Measurements from ENCODE around the gene MAP2K7. TPM values are rescaled to one million over a fixed set of nuclear protein-coding genes. Genes with fewer than 3 reads are reported as not detected.

MAP2K7 gene
- total and polyA plus RNA-seq, 11 donors, result 11.6 to 35.5 (median 23.5) TPM

DNA sequence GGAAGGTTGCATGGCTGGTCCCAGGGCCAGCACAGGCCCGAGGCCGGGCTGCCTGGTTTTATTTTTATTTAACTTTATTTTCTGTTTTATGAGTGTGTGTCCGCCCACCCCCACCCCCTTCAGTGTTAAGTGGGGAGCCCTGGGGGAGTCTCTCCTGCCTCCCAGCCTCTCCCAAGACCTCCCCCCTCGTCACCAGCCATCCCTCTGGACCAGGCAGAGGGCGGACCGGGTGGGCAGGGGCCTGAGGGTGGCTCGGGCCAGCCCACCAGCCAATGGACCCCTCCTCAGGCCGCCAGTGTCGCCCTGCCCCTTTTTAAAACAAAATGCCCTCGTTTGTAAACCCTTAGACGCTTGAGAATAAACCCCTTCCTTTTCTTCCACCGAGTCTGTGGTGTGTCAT lies 10.4 kb downstream of the MAP2K7 start:
- 60 to 75% (median 65%) methylated on average over 12 of the region's 12 CpGs for WGBS, 4 donors
- DNase-seq (peak in 1 of 5 donors; percentile 24), ATAC-seq (no peak)
- peaks cover 0 to 46% (median 20%) of the 10 kb centered on the region in 12 donors for H3K4me1 ChIP-seq
- H3K4me3 ChIP-seq, result no peak overlapping the region
- intact Hi-C loops (cut with DNase I), result no loop called here
- TF ChIP-seq POLR2A (IDR thresholded peaks at IDR 0.05) (no peak), CTCF (IDR thresholded peaks at IDR 0.05) (no peak)
- peaks cover 12 to 42% (median 32%) of the 10 kb centered on the region in 9 donors for H3K36me3 ChIP-seq
- peaks cover 16 to 47% (median 33%) of the 10 kb centered on the region in 9 donors for H3K27me3 ChIP-seq
- H3K27ac ChIP-seq, result no peak overlapping the region
- H3K9me3 ChIP-seq, result no peaks in the 10 kb centered on the region

DNA sequence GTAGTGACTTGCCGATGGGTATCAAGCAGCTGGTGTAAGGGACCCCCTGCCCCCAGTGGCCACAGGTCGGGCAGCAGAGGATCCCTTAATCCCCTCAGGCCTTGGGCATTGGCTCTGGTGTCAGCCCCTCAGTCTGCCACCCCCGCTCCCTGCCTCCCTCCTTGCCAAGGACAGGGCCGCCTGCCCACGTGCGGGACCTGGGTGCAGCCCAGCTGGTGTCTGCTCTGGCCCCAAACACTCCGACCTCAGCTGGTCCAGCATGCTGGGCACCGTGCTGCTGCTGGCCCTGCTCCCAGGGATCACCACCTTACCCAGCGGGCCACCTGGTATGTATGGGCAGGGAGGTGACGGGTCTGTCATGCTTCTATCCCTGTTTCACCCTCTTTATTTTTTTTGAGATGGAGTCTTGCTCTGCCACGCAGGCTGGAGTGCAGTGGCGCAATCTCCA lies 10.9 kb downstream of the MAP2K7 start, which contains the start of gene TGFBR3L:
Gene TGFBR3L, plus strand, starts transcription at position 233 of the 448 bp plus-strand sequence.
- Histone ChIP-seq H3K4me1 (peaks cover 0 to 47% (median 22%) of the 10 kb centered on the region in 12 donors), H3K36me3 (peaks cover 12 to 37% (median 30%) of the 10 kb centered on the region in 9 donors), H3K9me3 (no peaks in the 10 kb centered on the region), H3K27ac (no peak within 1 kb of the TSS), H3K4me3 (no peak within 1 kb of the TSS), H3K27me3 (peaks cover 16 to 51% (median 33%) of the 10 kb centered on the region in 9 donors)
- DNase-seq (peak in 2 of 5 donors; percentile 28 to 68), ATAC-seq (peak in 1 of 4 donors; percentile 17)
- TF ChIP-seq CTCF (IDR thresholded peaks at IDR 0.05) (no peak), POLR2A (IDR thresholded peaks at IDR 0.05) (no peak)
- intact Hi-C loops (cut with DNase I), result no loop called here
- 34 to 58% (median 47%) methylated on average over 11 to 12 of the region's 12 CpGs for WGBS, 4 donors

DNA sequence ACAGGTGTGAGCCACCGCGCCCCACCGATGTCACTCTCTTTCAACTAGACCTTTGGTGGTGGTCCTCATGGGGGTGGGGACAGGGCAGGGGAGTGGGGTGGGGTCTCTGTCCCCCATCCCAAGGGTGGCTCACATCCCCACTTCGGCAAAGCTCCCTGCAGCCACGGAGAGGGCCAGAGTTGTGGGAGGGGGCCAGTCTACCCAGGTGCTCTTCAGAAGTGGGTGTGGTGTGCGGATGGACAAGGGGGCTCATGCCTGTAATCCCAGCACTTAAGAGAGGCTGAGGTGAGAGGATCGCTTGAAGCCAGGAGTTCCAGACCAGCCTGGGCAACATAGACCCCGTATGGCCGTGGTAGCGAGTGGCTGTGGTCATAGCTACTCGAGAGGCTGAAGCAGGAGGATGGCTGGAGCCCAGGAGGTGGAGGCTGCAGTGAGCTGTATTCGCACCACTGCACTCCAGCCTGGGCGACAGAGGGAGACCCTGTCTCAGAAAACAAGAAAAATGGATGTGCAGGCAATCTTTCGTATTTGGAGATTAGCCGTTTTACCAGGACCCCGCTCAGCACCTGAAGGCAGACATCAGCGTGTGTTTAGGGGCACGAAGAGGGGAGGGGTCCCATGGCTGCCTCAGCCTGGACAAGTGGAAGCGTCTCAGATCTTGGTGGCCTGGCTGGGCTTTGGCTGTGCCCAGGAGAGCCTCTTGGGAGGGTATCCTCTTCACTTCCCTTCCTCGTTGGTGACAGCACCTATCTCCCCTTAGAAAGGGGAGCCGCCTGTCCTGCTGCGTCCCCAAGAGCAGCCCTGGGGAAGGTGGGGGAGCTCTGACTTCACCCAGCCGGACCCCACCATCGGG lies 11.8 kb downstream of the MAP2K7 start:
- intact Hi-C loops (cut with DNase I), result no loop called here
- H3K27me3 ChIP-seq, result peaks cover 16 to 51% (median 33%) of the 10 kb centered on the region in 9 donors
- ATAC-seq (no peak), DNase-seq (no peak)
- WGBS, 4 donors, result 49 to 60% (median 53%) methylated on average over 11 to 24 of the region's 24 CpGs
- no peak overlapping the region for H3K27ac ChIP-seq
- H3K9me3 ChIP-seq, result no peaks in the 10 kb centered on the region
- H3K36me3 ChIP-seq, result peaks cover 8 to 28% (median 24%) of the 10 kb centered on the region in 9 donors
- TF ChIP-seq CTCF (IDR thresholded peaks at IDR 0.05) (no peak), POLR2A (IDR thresholded peaks at IDR 0.05) (no peak)
- peak overlapping the region in 5 of 12 donors; percentile 33 to 56 (median 41) for H3K4me3 ChIP-seq
- H3K4me1 ChIP-seq, result peaks cover 0 to 51% (median 24%) of the 10 kb centered on the region in 12 donors
